IMR-90 (cell line): Measurements from ENCODE around the gene KCNH4. TPM values are rescaled to one million over a fixed set of nuclear protein-coding genes. Genes with fewer than 3 reads are reported as not detected.

Experiments used
- ATAC-seq: fragments of 200-7000 bp; cut with Tn5 transposase; 2 replicates; pipeline ENCODE4 v1.9.1; 2020; ENCODE audit warnings: low read depth, mild to moderate bottlenecking, moderate library complexity
- BruUV-seq: library from RNA; stranded (reverse); fragments of 400-500 nt; replicated peaks from 2 replicates; lab custom pipeline; 2021; lab: Mats Ljungman, UMichigan
- CTCF ChIA-PET: fragments of 300-600 bp; formaldehyde crosslinking; extraction: SDS; loops from one replicate; lab custom pipeline; 2021; ENCODE audit warnings: antibody characterized with exemption; lab: Yijun Ruan, JAX
- POLR2A ChIA-PET: fragments of 300-600 bp; sonication (Branson Sonifier 250); formaldehyde crosslinking; loops from one replicate; lab custom pipeline; 2022; ENCODE audit warnings: antibody characterized with exemption; ENCODE audit not compliant: unreplicated experiment; lab: Charles Lee
- DNase-seq: peaks from one replicate; pipeline ENCODE4 v3.0.0; 2013
- H2AFZ ChIP-seq: replicated peaks from 2 replicates; pipeline ENCODE3; 2013; ENCODE audit warnings: low read length, mild to moderate bottlenecking; ENCODE audit not compliant: poor library complexity
- H2AK5ac ChIP-seq: 2 replicates; pipeline ENCODE4 v1.6.1; 2013; ENCODE audit warnings: low read depth, low read length, inconsistent platforms
- H2AK9ac ChIP-seq: replicated peaks from 2 replicates; pipeline ENCODE3; 2013; ENCODE audit warnings: mild to moderate bottlenecking, low read depth, low read length, moderate library complexity; ENCODE audit not compliant: poor library complexity
- H2BK120ac ChIP-seq: 2 replicates; pipeline ENCODE4 v1.6.1; 2013; ENCODE audit warnings: low read depth, low read length, inconsistent platforms
- H2BK15ac ChIP-seq: 3 replicates; pipeline ENCODE4 v1.6.1; 2013; ENCODE audit warnings: low read depth, low read length, inconsistent platforms
- H2BK20ac ChIP-seq: 2 replicates; pipeline ENCODE4 v1.6.1; 2013; ENCODE audit warnings: low read depth, mild to moderate bottlenecking, inconsistent platforms, low read length, moderate library complexity
- H2BK5ac ChIP-seq: 2 replicates; pipeline ENCODE4 v1.6.1; 2013; ENCODE audit warnings: mild to moderate bottlenecking, low read depth, low read length, inconsistent platforms; ENCODE audit not compliant: poor library complexity, severe bottlenecking
- H3K14ac ChIP-seq: replicated peaks from 2 replicates; pipeline ENCODE4 v1.6.1; 2013; ENCODE audit warnings: low read depth, low read length, inconsistent platforms
- H3K18ac ChIP-seq: 2 replicates; pipeline ENCODE4 v1.6.1; 2013; ENCODE audit warnings: low read depth, low read length, control low read depth
- H3K23ac ChIP-seq: 2 replicates; pipeline ENCODE4 v1.6.1; 2013; ENCODE audit warnings: low read depth, low read length, inconsistent platforms
- H3K27ac ChIP-seq: 2 replicates; pipeline ENCODE4 v1.5.1; 2013; ENCODE audit warnings: mild to moderate bottlenecking, control low read depth, low read length; ENCODE audit not compliant: insufficient read depth
- H3K27me3 ChIP-seq: 2 replicates; pipeline ENCODE4 v1.6.1; 2013; ENCODE audit warnings: low read length; ENCODE audit not compliant: control insufficient read depth, insufficient read depth
- H3K36me3 ChIP-seq: 2 replicates; pipeline ENCODE4 v1.6.1; 2013; ENCODE audit warnings: low read length, mixed read lengths; ENCODE audit not compliant: control insufficient read depth, insufficient read depth
- H3K4ac ChIP-seq: 2 replicates; pipeline ENCODE4 v1.6.1; 2013; ENCODE audit warnings: low read depth, low read length, inconsistent platforms
- H3K4me1 ChIP-seq: 2 replicates; pipeline ENCODE4 v1.6.1; 2013; ENCODE audit warnings: low read length, mixed read lengths; ENCODE audit not compliant: control insufficient read depth, insufficient read depth
- H3K4me2 ChIP-seq: 2 replicates; pipeline ENCODE4 v1.6.1; 2013; ENCODE audit warnings: low read depth, mild to moderate bottlenecking, control low read depth, low read length, moderate library complexity
- H3K4me3 ChIP-seq: 2 replicates; pipeline ENCODE4 v1.5.1; 2013; ENCODE audit warnings: low read depth, mild to moderate bottlenecking, control low read depth, low read length, moderate library complexity; ENCODE audit not compliant: insufficient read depth
- H3K56ac ChIP-seq: 2 replicates; pipeline ENCODE4 v1.6.1; 2013; ENCODE audit warnings: low read length, inconsistent platforms; ENCODE audit not compliant: insufficient read depth; ENCODE audit errors: extremely low read depth
- H3K79me1 ChIP-seq, 2 experiments: 2 replicates each; pipeline ENCODE4 v1.6.1; 2013; ENCODE audit warnings: low read length in 2 of 2, inconsistent platforms in 1 of 2, low read depth in 1 of 2
- H3K9ac ChIP-seq: 2 replicates; pipeline ENCODE4 v1.6.1; 2013; ENCODE audit warnings: low read depth, low read length, control low read depth
- H3K9me1 ChIP-seq: 2 replicates; pipeline ENCODE4 v1.6.1; 2013; ENCODE audit warnings: low read length, inconsistent platforms; ENCODE audit not compliant: insufficient read depth
- H3K9me3 ChIP-seq: 2 replicates; pipeline ENCODE4 v1.6.1; 2013; ENCODE audit warnings: low read length; ENCODE audit not compliant: control insufficient read depth, insufficient read depth
- H4K20me1 ChIP-seq: 2 replicates; pipeline ENCODE4 v1.6.1; 2013; ENCODE audit warnings: low read length, inconsistent platforms; ENCODE audit not compliant: insufficient read depth
- H4K5ac ChIP-seq: 2 replicates; pipeline ENCODE4 v1.6.1; 2013; ENCODE audit warnings: mild to moderate bottlenecking, low read depth, low read length, control low read depth
- H4K8ac ChIP-seq, 2 experiments: 2 replicates each; pipeline ENCODE4 v1.6.1; 2013; ENCODE audit warnings: low read depth in 2 of 2, low read length in 2 of 2, control low read depth in 1 of 2, inconsistent platforms in 1 of 2
- H4K91ac ChIP-seq: 2 replicates; pipeline ENCODE4 v1.6.1; 2013; ENCODE audit warnings: low read depth, low read length, inconsistent platforms; ENCODE audit not compliant: insufficient read depth
- CHD1 ChIP-seq: IDR thresholded peaks from 2 replicates; pipeline ENCODE4 v1.6.1; 2012; ENCODE audit warnings: low read depth, low read length, improper control_type of control experiment
- ELK1 ChIP-seq: fragments of 150-350 bp; IDR thresholded peaks from 2 replicates; pipeline ENCODE4 v1.6.1; 2016; ENCODE audit warnings: low read depth, mild to moderate bottlenecking, low read length, moderate library complexity, borderline replicate concordance
- POLR2A ChIP-seq: IDR thresholded peaks from 2 replicates; pipeline ENCODE4 v1.6.1; 2012; ENCODE audit warnings: mild to moderate bottlenecking, low read depth, low read length
- WGBS, 2 experiments: methylation state at CpG; one replicate each; pipeline versions ENCODE4 v1.1.5 to v1.1.7; 2013; ENCODE audit warnings: missing lambda C conversion rate in 2 of 2; ENCODE audit not compliant: insufficient read length in 1 of 2; ENCODE audit errors: extremely low coverage in 2 of 2; 5-methylcytosine and 5-hydroxymethylcytosine counted together
- dilution Hi-C: fragments of 300-500 bp; cut with HindIII; formaldehyde crosslinking; loops from one replicate; pipeline ENCODE4 v1.14.3; 2018; ENCODE audit warnings: low sequenced_read_pairs; ENCODE audit not compliant: unreplicated experiment
- in situ Hi-C: fragments of 300-500 bp; cut with MboI; formaldehyde crosslinking; loops from 3 replicates; pipeline ENCODE4 v1.14.3; 2019; ENCODE audit warnings: low sequenced_read_pairs, inconsistent platforms, mixed read lengths
- intact Hi-C: fragments of 100-400 bp; cut with micrococcal nuclease; formaldehyde crosslinking; loops from 2 replicates; pipeline ENCODE4 v1.10.0; 2022
- polyA plus RNA-seq, 3 experiments: library from polyadenylated mRNA; depleted of rRNA; stranded (reverse); fragments of >200 nt; gene quantifications; 2 replicates each; pipeline ENCODE4 v1.2.3, GENCODE V29; 2012; ENCODE audit warnings: low replicate concordance in 1 of 3
- total RNA-seq: library from RNA; depleted of rRNA; stranded (reverse); fragments of >200 nt; gene quantifications from 2 replicates; pipeline ENCODE4 v1.2.3, GENCODE V29; 2012

KCNH4 gene
- total and polyA plus RNA-seq, 2 of the 4 experiments (the other 2 are of a cell fraction) = 0.03 TPM; not detected in 1

DNA sequence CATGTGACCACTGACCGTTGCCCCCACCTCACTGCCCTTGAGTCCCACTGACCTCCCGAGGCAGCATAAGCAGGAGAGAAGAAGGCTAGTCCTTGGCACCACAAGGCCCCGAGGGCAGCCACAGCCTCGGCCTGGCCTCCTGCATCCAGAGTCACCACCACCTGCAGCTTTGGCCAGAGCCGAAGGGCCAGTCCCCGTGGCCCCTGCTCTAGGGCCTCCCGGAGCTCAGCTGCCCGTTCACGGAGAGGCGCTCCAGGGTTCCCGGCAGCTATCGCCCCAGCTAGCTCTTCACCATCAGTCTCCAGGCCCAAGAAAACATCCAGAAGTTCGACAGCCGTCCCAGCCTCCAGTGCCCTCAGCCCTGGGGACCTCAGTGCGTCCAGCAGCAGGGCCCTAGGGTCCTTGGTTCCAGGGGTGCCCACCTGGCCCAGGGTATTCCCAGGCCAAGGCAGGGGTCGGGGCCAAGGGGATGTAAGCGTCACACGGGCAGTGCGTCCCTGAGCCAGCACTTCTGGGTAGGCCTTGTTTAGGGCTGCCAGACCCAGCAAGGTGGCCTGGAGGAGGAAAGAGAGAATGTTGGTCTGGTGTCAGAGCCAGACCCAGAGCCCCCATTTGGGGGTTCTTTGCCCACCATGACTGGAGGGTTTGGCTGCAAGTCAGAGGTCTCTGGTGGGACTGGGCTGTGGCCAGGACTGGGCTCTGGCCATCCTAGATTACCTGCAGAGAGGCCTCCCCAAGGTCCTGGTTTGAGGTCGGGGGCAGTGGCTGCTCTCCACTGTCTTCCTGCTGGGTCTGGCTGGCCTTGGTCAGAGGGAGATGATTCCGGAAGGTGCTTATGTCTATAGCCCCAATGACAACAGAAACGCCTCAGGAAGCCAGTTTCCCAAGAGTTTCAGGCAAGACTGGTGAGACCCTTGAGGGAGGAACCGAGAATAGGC is 11.5 kb upstream of the KCNH4 start:
- H4K20me1 ChIP-seq = no peaks in the 10 kb centered on the region
- dilution Hi-C loops = no loop called here
- ATAC-seq = no peak
- WGBS, 2 experiments = 90% methylated on average over 18 of the region's 23 CpGs; no CpG with 5 or more reads in 1 of the 2 experiments
- no peak overlapping the region for H2BK120ac ChIP-seq
- ChIA-PET POLR2A (interaction anchor here (0.6 kb wide), 1 partner anchor 175 kb away, joined by 3 read pairs; the partner anchor contains the start of gene DNAJC7), CTCF (no interaction called here)
- H2AFZ ChIP-seq = no peak overlapping the region
- H3K9me3 ChIP-seq = no peaks in the 10 kb centered on the region
- BruUV-seq = no TSS peak
- H3K79me1 ChIP-seq = peaks cover 0 to 8% of the 10 kb centered on the region in 2 experiments; a peak in 1 of 4 replicates
- no peak overlapping the region for H3K4me2 ChIP-seq
- H3K14ac ChIP-seq = no peak overlapping the region
- intact Hi-C loops = no loop called here
- no peak overlapping the region for H2BK5ac ChIP-seq
- H3K4ac ChIP-seq = no peak overlapping the region
- no peak overlapping the region for H3K4me3 ChIP-seq
- H3K9ac ChIP-seq = no peak overlapping the region
- peaks cover 10% of the 10 kb centered on the region; the same call in 1 of the 2 replicates for H3K9me1 ChIP-seq
- no peak overlapping the region for H2AK5ac ChIP-seq
- no peaks in the 10 kb centered on the region for H3K36me3 ChIP-seq
- no peak overlapping the region for H3K56ac ChIP-seq
- H2AK9ac ChIP-seq = peak overlapping the region; percentile 3
- H4K8ac ChIP-seq = no peak overlapping the region
- H4K5ac ChIP-seq = no peak overlapping the region
- H3K4me1 ChIP-seq = no peaks in the 10 kb centered on the region
- no peak for DNase-seq
- TF ChIP-seq ELK1 (no peak), POLR2A (no peak), CHD1 (no peak)
- H2BK20ac ChIP-seq = no peak overlapping the region
- H3K18ac ChIP-seq = no peak overlapping the region
- no peak overlapping the region for H3K23ac ChIP-seq
- no peak overlapping the region for H2BK15ac ChIP-seq
- in situ Hi-C loops = no loop called here
- H4K91ac ChIP-seq = no peak overlapping the region
- H3K27ac ChIP-seq = no peak overlapping the region
- H3K27me3 ChIP-seq = no peaks in the 10 kb centered on the region
